GM12878 (cell line): ENCODE data around the gene PPM1G. TPM values are rescaled to one million over a fixed set of nuclear protein-coding genes. Genes with fewer than 3 reads are reported as not detected.

Experiments
- BCL3 ChIP-seq: IDR thresholded peaks from 2 replicates; pipeline ENCODE4 v1.6.1; 2011; ENCODE audit warnings: borderline replicate concordance, low read depth, mild to moderate bottlenecking, moderate library complexity, low read length; ENCODE audit not compliant: insufficient read depth, poor library complexity, severe bottlenecking
- BMI1 ChIP-seq: fragments of 450-650 bp; IDR thresholded peaks from 2 replicates; pipeline ENCODE4 v1.6.1; 2016; ENCODE audit warnings: mild to moderate bottlenecking, moderate library complexity, borderline replicate concordance
- CBX3 ChIP-seq: fragments of 200-600 bp; sonication (generic); IDR thresholded peaks from 2 replicates; pipeline ENCODE4 v1.6.1; 2016; ENCODE audit warnings: low read depth, borderline replicate concordance
- CHD1 ChIP-seq: IDR thresholded peaks from 2 replicates; pipeline ENCODE4 v1.6.1; 2012; ENCODE audit warnings: low read depth, low read length, improper control_type of control experiment
- GABPA ChIP-seq: IDR thresholded peaks from 2 replicates; pipeline ENCODE4 v1.6.1; 2014; ENCODE audit warnings: antibody characterized with exemption, low read depth, mild to moderate bottlenecking, inconsistent platforms
- HDGF ChIP-seq: fragments of 450-650 bp; IDR thresholded peaks from 2 replicates; pipeline ENCODE4 v1.6.1; 2016; ENCODE audit warnings: antibody characterized with exemption
- IKZF2 ChIP-seq, 2 experiments: fragments of 450-650 bp; IDR thresholded peaks; 2 replicates each; pipeline ENCODE4 v1.6.1; 2017; ENCODE audit warnings: mild to moderate bottlenecking in 2 of 2, moderate library complexity in 2 of 2
- IRF3 ChIP-seq: fragments of 450-650 bp; IDR thresholded peaks from 2 replicates; pipeline ENCODE4 v1.6.1; 2014; ENCODE audit warnings: mild to moderate bottlenecking
- KAT2A ChIP-seq: conservative IDR thresholded peaks from 2 replicates; pipeline ENCODE4 v1.6.1; 2011; ENCODE audit warnings: low read depth, low read length; ENCODE audit not compliant: control insufficient read depth
- MTA3 ChIP-seq: IDR thresholded peaks from 2 replicates; pipeline ENCODE4 v1.6.1; 2012; ENCODE audit warnings: low read length, inconsistent platforms, borderline replicate concordance
- MYC ChIP-seq: IDR thresholded peaks from 2 replicates; pipeline ENCODE4 v1.6.1; 2011; ENCODE audit warnings: mild to moderate bottlenecking, low read length, moderate library complexity, inconsistent platforms; ENCODE audit not compliant: insufficient read depth, insufficient replicate concordance, insufficient read length, severe bottlenecking
- PAX8 ChIP-seq: fragments of 450-650 bp; IDR thresholded peaks from 2 replicates; pipeline ENCODE4 v1.6.1; 2017; ENCODE audit warnings: mild to moderate bottlenecking, moderate library complexity
- PML ChIP-seq: IDR thresholded peaks from 2 replicates; pipeline ENCODE4 v1.6.1; 2012; ENCODE audit warnings: low read length, inconsistent platforms
- POU2F2 ChIP-seq: IDR thresholded peaks from 3 replicates; pipeline ENCODE4 v1.6.1; 2011; ENCODE audit warnings: low read depth, mild to moderate bottlenecking, low read length, borderline replicate concordance
- PRDM15 ChIP-seq: fragments of 450-650 bp; formaldehyde crosslinking; IDR thresholded peaks from 2 replicates; pipeline ENCODE4 v1.4.0; 2020; ENCODE audit warnings: mild to moderate bottlenecking, moderate library complexity
- SREBF2 ChIP-seq: IDR thresholded peaks from 2 replicates; pipeline ENCODE4 v1.6.1; 2012; ENCODE audit warnings: mild to moderate bottlenecking, low read length
- SUPT20H ChIP-seq: IDR thresholded peaks from 2 replicates; pipeline ENCODE4 v1.6.1; 2011; ENCODE audit warnings: low read depth, mild to moderate bottlenecking, low read length, moderate library complexity, borderline replicate concordance; ENCODE audit not compliant: control insufficient read depth
- SUZ12 ChIP-seq: fragments of 200-600 bp; sonication (generic); IDR thresholded peaks from one replicate; pipeline ENCODE4 v1.6.1; 2018; ENCODE audit warnings: antibody characterized with exemption, mild to moderate bottlenecking; ENCODE audit not compliant: unreplicated experiment
- polyA plus RNA-seq, 11 experiments: library from polyadenylated mRNA; depleted of rRNA in 4 of 11; unstranded in 6 of 11; stranded (reverse) in 5 of 11; fragments of >200 nt; fragmentation: Nextera tagmentation in 4 of 11; fragmentation: Illumina TruSeq in 1 of 11; extraction: Ambion mirVana in 4 of 11; extraction: Trizol in 1 of 11; gene quantifications; 1 replicate in 1 of 11; 2 replicates in 10 of 11; pipeline versions ENCODE4 v1.2.1 to v1.2.3, GENCODE V29; 2011 to 2016; ENCODE audit warnings: inconsistent platforms in 2 of 11, missing spikeins in 2 of 11, low read depth in 1 of 11
- total RNA-seq, 4 experiments: library from RNA; depleted of rRNA in 3 of 4; stranded (reverse); fragments of >200 nt in 3 of 4; fragmentation: Illumina TruSeq in 1 of 4; extraction: Trizol in 1 of 4; gene quantifications; 2 replicates each; pipeline versions ENCODE4 v1.2.1 to v1.2.3, GENCODE V29; 2013 to 2021
- TF ChIP-seq, protein P1 (sequence below): fragments of 450-650 bp; IDR thresholded peaks from 2 replicates; pipeline ENCODE4 v1.6.1; 2016; ENCODE audit warnings: mild to moderate bottlenecking
- TF ChIP-seq, protein P2 (sequence below): fragments of 450-650 bp; IDR thresholded peaks from 2 replicates; pipeline ENCODE4 v1.6.1; 2016; ENCODE audit warnings: mild to moderate bottlenecking

Gene PPM1G
- total and polyA plus RNA-seq, 10 of the 15 experiments (the other 5 are each of a cell fraction or from before 2014, with no cell fraction given): 68.8 to 171 (median 121) TPM

- no peak for TF ChIP-seq PRDM15 (CRISPR knock-in tag)
- TF ChIP-seq IRF3: no peak
- no peak for TF ChIP-seq CBX3
- TF ChIP-seq, protein P1, sequence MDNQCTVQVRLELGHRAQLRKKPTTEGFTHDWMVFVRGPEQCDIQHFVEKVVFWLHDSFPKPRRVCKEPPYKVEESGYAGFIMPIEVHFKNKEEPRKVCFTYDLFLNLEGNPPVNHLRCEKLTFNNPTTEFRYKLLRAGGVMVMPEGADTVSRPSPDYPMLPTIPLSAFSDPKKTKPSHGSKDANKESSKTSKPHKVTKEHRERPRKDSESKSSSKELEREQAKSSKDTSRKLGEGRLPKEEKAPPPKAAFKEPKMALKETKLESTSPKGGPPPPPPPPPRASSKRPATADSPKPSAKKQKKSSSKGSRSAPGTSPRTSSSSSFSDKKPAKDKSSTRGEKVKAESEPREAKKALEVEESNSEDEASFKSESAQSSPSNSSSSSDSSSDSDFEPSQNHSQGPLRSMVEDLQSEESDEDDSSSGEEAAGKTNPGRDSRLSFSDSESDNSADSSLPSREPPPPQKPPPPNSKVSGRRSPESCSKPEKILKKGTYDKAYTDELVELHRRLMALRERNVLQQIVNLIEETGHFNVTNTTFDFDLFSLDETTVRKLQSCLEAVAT: peak; percentile 97
- peak; percentile 82 for TF ChIP-seq BCL3
- TF ChIP-seq POU2F2: peak; percentile 55; the same call in 1 of the 3 replicates
- no peak for TF ChIP-seq BMI1
- TF ChIP-seq, protein P2, sequence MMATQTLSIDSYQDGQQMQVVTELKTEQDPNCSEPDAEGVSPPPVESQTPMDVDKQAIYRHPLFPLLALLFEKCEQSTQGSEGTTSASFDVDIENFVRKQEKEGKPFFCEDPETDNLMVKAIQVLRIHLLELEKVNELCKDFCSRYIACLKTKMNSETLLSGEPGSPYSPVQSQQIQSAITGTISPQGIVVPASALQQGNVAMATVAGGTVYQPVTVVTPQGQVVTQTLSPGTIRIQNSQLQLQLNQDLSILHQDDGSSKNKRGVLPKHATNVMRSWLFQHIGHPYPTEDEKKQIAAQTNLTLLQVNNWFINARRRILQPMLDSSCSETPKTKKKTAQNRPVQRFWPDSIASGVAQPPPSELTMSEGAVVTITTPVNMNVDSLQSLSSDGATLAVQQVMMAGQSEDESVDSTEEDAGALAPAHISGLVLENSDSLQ: peak; percentile 48
- TF ChIP-seq HDGF: peak; percentile 94
- TF ChIP-seq PAX8: no peak
- no peak for TF ChIP-seq SUZ12
- TF ChIP-seq MTA3: no peak
- no peak for TF ChIP-seq SUPT20H
- TF ChIP-seq CHD1: peak; percentile 95; the same call in 1 of the 2 replicates
- no peak for TF ChIP-seq MYC
- TF ChIP-seq PML: no peak
- TF ChIP-seq SREBF2: peak; percentile 63; the same call in 1 of the 2 replicates
- TF ChIP-seq KAT2A: no peak
- TF ChIP-seq IKZF2 (IDR thresholded peaks at IDR 0.05): no peak
- TF ChIP-seq GABPA: peak; percentile 94
Observed at GRCh38 chr2:27380626-27381545, 28.5 kb downstream of the PPM1G start, which contains the start of gene ZNF513 (continued).
